Psoas muscle (tissue), 8 donors: ENCODE data around the gene MUL1. TPM values are rescaled to one million over a fixed set of nuclear protein-coding genes. Genes with fewer than 3 reads are reported as not detected.

ENCODE experiments used
- ATAC-seq, 4 donors: fragments of 200-7000 bp; cut with Tn5 transposase; one replicate each; pipeline ENCODE4 v1.9.1; 2020; ENCODE audit warnings: moderate library complexity in 3 of 4, mild to moderate bottlenecking in 2 of 4
- DNase-seq, 2 donors: peaks; one replicate each; pipeline ENCODE4 v3.0.0-alpha.2; 2020
- H3K27ac ChIP-seq: fragments of 200-600 bp; one replicate; pipeline ENCODE4 v1.8.0; 2022
- H3K27me3 ChIP-seq, 3 donors: fragments of 200-600 bp in 1 of 3; one replicate each; pipeline versions ENCODE4 v1.6.1 to v1.8.0; 2013 to 2022; ENCODE audit warnings: low read length in 2 of 3, mild to moderate bottlenecking in 2 of 3, moderate library complexity in 1 of 3; ENCODE audit not compliant: insufficient read depth in 3 of 3
- H3K36me3 ChIP-seq, 2 donors: fragments of 200-600 bp in 1 of 2; one replicate each; pipeline versions ENCODE4 v1.6.1 to v1.8.0; 2013 to 2022; ENCODE audit warnings: low read depth in 1 of 2, mild to moderate bottlenecking in 1 of 2, moderate library complexity in 1 of 2; ENCODE audit not compliant: insufficient read depth in 1 of 2
- H3K4me1 ChIP-seq: fragments of 200-600 bp; one replicate; pipeline ENCODE4 v1.8.0; 2022
- H3K4me3 ChIP-seq: fragments of 200-600 bp; one replicate; pipeline ENCODE4 v1.8.0; 2022; ENCODE audit warnings: mild to moderate bottlenecking
- H3K9me3 ChIP-seq: fragments of 200-600 bp; one replicate; pipeline ENCODE4 v1.8.0; 2022
- WGBS, 3 donors: extraction: QIAGEN DNeasy Blood & Tissue Kit; methylation state at CpG; one replicate each; pipeline versions ENCODE4 v1.1.6 to v1.1.7; 2013; 5-methylcytosine and 5-hydroxymethylcytosine counted together
- intact Hi-C, 2 donors: fragments of 100-400 bp; cut with DNase I; formaldehyde crosslinking; loops; one replicate each; pipeline versions ENCODE4 v1.11.0 to v1.14.2; 2022
- polyA plus RNA-seq, 3 donors: library from polyadenylated mRNA; stranded (reverse); fragments of 200-250 nt; gene quantifications; one replicate each; pipeline ENCODE4 v1.2.3, GENCODE V29; 2013
- total RNA-seq, 4 donors: library from RNA; stranded (reverse); fragmentation: NEBNext Ultra II Directional in 2 of 4; extraction: Animal tissue kit (Norgen Biotek cat#: 25700) in 2 of 4; gene quantifications; one replicate each; pipeline versions ENCODE4 v1.2.1 to v1.2.4, GENCODE V29; 2021 to 2023
- TF ChIP-seq, protein P1 (sequence below): fragments of 200-600 bp; IDR thresholded peaks from one replicate; pipeline ENCODE4 v1.8.0; 2022; ENCODE audit warnings: antibody characterized with exemption
- donor health status: healthy with polysubstance abuse.
- donor health status: DM: no; HTN: no; CAD: no; lungs with moderate emphysema.
- donor health status: Bipolar disorder and iron deficiency.
- donor health status: healthy.
- donor health status: DM: yes; HTN: yes; CAD: no.
- donor health status: DM: no; HTN: no; CAD: no.
- donor health status: DM: no; HTN: no; CAD: no.
- donor health status: DM: yes; HTN: yes; CAD: no.

The MUL1 gene
- total and polyA plus RNA-seq, 7 donors, result 23.0 to 48.0 (median 42.3) TPM

DNA sequence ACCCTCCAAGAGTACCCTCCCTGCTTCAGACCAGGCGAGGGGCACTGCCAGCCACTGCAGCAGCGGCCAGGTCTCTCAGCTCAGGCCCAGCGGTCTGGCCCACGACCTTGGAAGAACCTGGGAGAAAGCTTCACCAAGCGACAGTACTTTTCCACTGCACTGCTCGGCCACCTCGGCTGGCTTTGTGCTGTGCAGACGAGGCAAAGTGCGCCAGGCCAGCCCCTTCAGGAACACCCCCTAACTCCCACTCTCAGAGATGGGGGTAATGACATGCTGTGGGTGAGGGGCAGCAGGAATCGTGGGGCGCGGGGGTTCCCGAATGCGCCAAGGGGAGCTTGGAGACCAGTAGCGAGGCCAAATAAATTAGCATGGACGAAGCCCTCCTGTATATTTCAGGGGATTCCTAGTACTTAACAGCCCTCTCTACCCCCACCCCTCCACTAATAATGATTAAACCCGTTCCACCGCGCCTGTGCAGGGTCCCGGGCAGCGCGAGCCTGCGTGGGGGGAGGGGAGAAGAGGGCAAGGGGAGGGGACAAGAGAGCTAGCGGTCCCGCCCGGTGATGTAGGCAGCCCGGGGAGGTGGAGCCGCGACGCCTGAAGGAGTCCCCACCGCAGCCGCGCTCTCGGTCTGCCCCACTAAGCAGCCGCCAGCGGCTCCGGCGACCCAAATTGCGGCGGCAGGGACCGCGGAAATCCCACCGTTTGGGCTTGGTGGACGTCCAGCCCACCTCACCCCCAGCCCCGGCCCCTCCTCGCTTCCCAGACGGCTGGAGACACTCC lies 44.2 kb upstream of the MUL1 start, which contains the start of gene FAM43B:
TSS of gene FAM43B (plus strand) at position 629 of the 783 bp plus-strand sequence. CDS start 401 bp downstream, outside the sequence.
- Histone ChIP-seq H3K36me3 (no peaks in the 10 kb centered on the region), H3K4me3 (peak within 1 kb of the TSS; percentile 52), H3K27ac (no peak within 1 kb of the TSS), H3K27me3 (peaks cover 2 to 68% (median 7%) of the 10 kb centered on the region in 3 donors), H3K9me3 (no peaks in the 10 kb centered on the region), H3K4me1 (peaks cover 7% of the 10 kb centered on the region)
- intact Hi-C loops, result no loop called here
- WGBS, 3 donors, result 3 to 5% (median 3%) methylated on average over 38 to 47 of the region's 47 CpGs
- DNase-seq (peak; percentile 82 to 83), ATAC-seq (peak; percentile 60 to 88 (median 84))
- TF ChIP-seq, protein P1, sequence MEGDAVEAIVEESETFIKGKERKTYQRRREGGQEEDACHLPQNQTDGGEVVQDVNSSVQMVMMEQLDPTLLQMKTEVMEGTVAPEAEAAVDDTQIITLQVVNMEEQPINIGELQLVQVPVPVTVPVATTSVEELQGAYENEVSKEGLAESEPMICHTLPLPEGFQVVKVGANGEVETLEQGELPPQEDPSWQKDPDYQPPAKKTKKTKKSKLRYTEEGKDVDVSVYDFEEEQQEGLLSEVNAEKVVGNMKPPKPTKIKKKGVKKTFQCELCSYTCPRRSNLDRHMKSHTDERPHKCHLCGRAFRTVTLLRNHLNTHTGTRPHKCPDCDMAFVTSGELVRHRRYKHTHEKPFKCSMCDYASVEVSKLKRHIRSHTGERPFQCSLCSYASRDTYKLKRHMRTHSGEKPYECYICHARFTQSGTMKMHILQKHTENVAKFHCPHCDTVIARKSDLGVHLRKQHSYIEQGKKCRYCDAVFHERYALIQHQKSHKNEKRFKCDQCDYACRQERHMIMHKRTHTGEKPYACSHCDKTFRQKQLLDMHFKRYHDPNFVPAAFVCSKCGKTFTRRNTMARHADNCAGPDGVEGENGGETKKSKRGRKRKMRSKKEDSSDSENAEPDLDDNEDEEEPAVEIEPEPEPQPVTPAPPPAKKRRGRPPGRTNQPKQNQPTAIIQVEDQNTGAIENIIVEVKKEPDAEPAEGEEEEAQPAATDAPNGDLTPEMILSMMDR, result no peak

DNA sequence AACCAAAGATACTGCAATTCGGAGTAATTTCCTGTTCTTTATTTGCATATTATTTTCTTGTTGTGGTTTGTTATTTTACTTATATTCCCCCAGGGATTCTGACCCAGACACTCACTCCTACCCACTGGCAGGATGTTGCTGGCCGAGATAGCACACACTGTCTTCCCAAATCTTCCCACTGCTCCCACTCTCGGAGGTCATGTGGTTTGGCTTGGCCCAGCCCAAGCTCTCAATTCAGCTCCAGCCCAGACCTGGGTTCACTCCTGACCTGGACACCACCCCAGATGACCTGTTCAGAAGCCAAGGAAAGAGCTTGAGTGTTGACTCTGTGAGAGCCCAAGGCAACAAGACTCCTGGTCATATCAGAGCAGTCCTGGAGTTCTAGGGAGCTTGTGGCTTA lies 43.2 kb upstream of the MUL1 start:
- H3K27me3 ChIP-seq, result peaks cover 2 to 73% (median 7%) of the 10 kb centered on the region in 3 donors
- peak in 1 of 2 donors; percentile 18 for DNase-seq
- peaks cover 7% of the 10 kb centered on the region for H3K4me1 ChIP-seq
- intact Hi-C loops, result no loop called here
- H3K27ac ChIP-seq, result no peak overlapping the region
- WGBS, 3 donors, result 45 to 64% (median 50%) methylated on average over 3 of the region's 3 CpGs
- H3K36me3 ChIP-seq, result no peaks in the 10 kb centered on the region
- no peak overlapping the region for H3K4me3 ChIP-seq
- TF ChIP-seq, protein P1, result no peak
- ATAC-seq, result no peak
- H3K9me3 ChIP-seq, result no peaks in the 10 kb centered on the region

DNA sequence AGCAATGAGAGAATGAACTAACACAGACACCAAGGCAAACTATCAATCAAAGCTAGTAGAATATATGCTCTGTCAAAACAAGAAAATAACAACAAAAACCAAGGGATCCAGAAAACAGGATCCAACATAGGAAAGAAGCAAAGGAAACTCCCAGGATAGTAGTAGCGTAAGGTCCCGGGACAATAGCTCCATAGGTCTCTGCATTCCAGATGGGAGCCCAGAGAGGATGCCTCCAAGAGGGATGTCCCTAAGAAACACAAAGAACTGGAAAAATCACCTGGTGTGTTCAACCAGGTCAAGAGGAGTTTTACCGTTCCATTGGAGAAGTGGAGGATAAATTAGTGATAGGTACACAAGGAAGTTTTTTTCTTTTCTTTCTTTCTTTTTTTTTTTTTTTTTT lies 38.7 kb upstream of the MUL1 start:
- H3K4me1 ChIP-seq, result no peaks in the 10 kb centered on the region
- WGBS, 3 donors, result 79 to 90% (median 85%) methylated on average over 3 of the region's 3 CpGs
- H3K9me3 ChIP-seq, result no peaks in the 10 kb centered on the region
- no peak for ATAC-seq
- no peak for DNase-seq
- H3K27ac ChIP-seq, result no peak overlapping the region
- intact Hi-C loops, result no loop called here
- TF ChIP-seq, protein P1, result no peak
- no peak overlapping the region for H3K4me3 ChIP-seq
- H3K36me3 ChIP-seq, result no peaks in the 10 kb centered on the region
- H3K27me3 ChIP-seq, result peaks cover 0 to 63% (median 0%) of the 10 kb centered on the region in 3 donors

DNA sequence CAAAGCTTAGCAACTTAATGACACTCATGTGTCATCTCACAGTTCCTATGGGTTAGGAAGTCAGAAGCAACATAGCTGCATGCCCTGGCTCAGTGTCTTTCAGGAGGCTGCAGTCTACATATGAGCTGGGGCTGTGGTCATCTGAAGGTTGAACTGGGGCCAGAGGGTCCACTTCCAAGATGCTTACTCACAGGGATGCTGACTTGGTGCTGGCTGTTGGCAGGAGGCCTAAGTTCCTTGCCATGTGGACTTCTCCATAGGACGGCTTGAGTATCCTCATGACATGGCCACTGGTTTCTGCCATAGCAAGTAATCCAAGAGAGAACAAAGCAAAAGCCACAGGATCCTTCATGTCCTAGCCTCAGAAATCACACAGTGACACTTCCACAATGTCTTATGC lies 32.3 kb upstream of the MUL1 start:
- TF ChIP-seq, protein P1, result no peak
- no peak overlapping the region for H3K27ac ChIP-seq
- 64 to 79% (median 72%) methylated on average over 1 of the region's 1 CpG for WGBS, 3 donors
- H3K27me3 ChIP-seq, result peaks cover 0 to 30% (median 2%) of the 10 kb centered on the region in 3 donors
- H3K4me3 ChIP-seq, result no peak overlapping the region
- DNase-seq, result no peak
- H3K36me3 ChIP-seq, result no peaks in the 10 kb centered on the region
- no peaks in the 10 kb centered on the region for H3K9me3 ChIP-seq
- intact Hi-C loops, result no loop called here
- no peak for ATAC-seq
- no peaks in the 10 kb centered on the region for H3K4me1 ChIP-seq
